Natural killer cell treated with Interleukin-12 subunit alpha and Interleukin-12 subunit beta and Interleukin-15 and Interleukin-18, amount 100 ng/mL, for 72 hours (primary cell): ENCODE measurements around the gene SLC18B1. TPM values are rescaled to one million over a fixed set of nuclear protein-coding genes. Genes with fewer than 3 reads are reported as not detected.
A peak's percentile ranks its signal among the peaks of the same experiment; 100 is the strongest.
"Not testable (repeated sequence)": the region's sequence is repeated elsewhere in the genome, so short reads cannot be mapped to it uniquely, and the experiment has no call there.

Experiments used
- ATAC-seq, 2 donors: fragments of 150-1000 bp; cut with Tn5 transposase in 1 of 2; sonication (Bioruptor Pico), chemical (Tn5 transposase) in 1 of 2; 2 replicates each; pipeline ENCODE4 v1.10.0; 2021
- DNase-seq: peaks from one replicate; pipeline ENCODE4 v3.0.0; 2022; ENCODE audit warnings: low spot score
- H3K27ac Mint-ChIP-seq, 2 donors: 1 replicate in 1 of 2; 2 replicates in 1 of 2; pipeline ENCODE4 v1.8.0; 2022; ENCODE audit warnings: mixed read lengths in 2 of 2, mild to moderate bottlenecking in 1 of 2, moderate library complexity in 1 of 2
- H3K27me3 Mint-ChIP-seq, 2 donors: 1 replicate in 1 of 2; 2 replicates in 1 of 2; pipeline ENCODE4 v1.8.0; 2022; ENCODE audit warnings: mixed read lengths in 2 of 2
- H3K36me3 Mint-ChIP-seq: one replicate; pipeline ENCODE4 v1.8.0; 2022; ENCODE audit warnings: mixed read lengths
- H3K4me1 Mint-ChIP-seq, 2 donors: 1 replicate in 1 of 2; 2 replicates in 1 of 2; pipeline ENCODE4 v1.8.0; 2022; ENCODE audit warnings: low read depth in 2 of 2, mixed read lengths in 2 of 2, mild to moderate bottlenecking in 1 of 2
- H3K4me3 Mint-ChIP-seq: one replicate; pipeline ENCODE4 v1.8.0; 2022; ENCODE audit warnings: mixed read lengths
- H3K9me3 Mint-ChIP-seq: 2 replicates; pipeline ENCODE4 v1.8.0; 2022; ENCODE audit warnings: mixed read lengths
- total RNA-seq, 2 donors: library from RNA; stranded (reverse); gene quantifications; one replicate each; pipeline ENCODE4 v1.2.3, GENCODE V29; 2022

SLC18B1 gene
- total RNA-seq, 2 donors from 2014 or later, result 2.9 to 5.6 TPM

- no peaks in the 10 kb centered on the region for H3K9me3 Mint-ChIP-seq
- H3K27ac Mint-ChIP-seq, result no peak overlapping the region
- no peak overlapping the region for H3K4me3 Mint-ChIP-seq
- no peaks in the 10 kb centered on the region for H3K4me1 Mint-ChIP-seq
- ATAC-seq (peak; percentile 61 to 81), DNase-seq (no peak)
- no peaks in the 10 kb centered on the region for H3K27me3 Mint-ChIP-seq
- H3K36me3 Mint-ChIP-seq, result no peaks in the 10 kb centered on the region
These were observed 17.6 kb downstream of the SLC18B1 start for GRCh38 chr6:132780770-132781371.

- not testable (repeated sequence) for H3K27ac Mint-ChIP-seq, DNase-seq, H3K27me3 Mint-ChIP-seq, ATAC-seq, H3K9me3 Mint-ChIP-seq, H3K36me3 Mint-ChIP-seq, H3K4me3 Mint-ChIP-seq, H3K4me1 Mint-ChIP-seq
These were observed 20.6 kb downstream of the SLC18B1 start for GRCh38 chr6:132777881-132778280.

GRCh38 chr6:132768051-132768517 is 30.4 kb downstream of the SLC18B1 start:
- H3K27ac Mint-ChIP-seq, result peak overlapping the region in 1 of 2 donors; percentile 26
- H3K4me3 Mint-ChIP-seq, result no peak overlapping the region
- DNase-seq, result peak; percentile 68
- H3K9me3 Mint-ChIP-seq, result no peaks in the 10 kb centered on the region
- no peaks in the 10 kb centered on the region for H3K36me3 Mint-ChIP-seq
- peaks cover 24 to 39% of the 10 kb centered on the region in 2 donors for H3K4me1 Mint-ChIP-seq
- peak; percentile 91 to 95 for ATAC-seq
- no peaks in the 10 kb centered on the region for H3K27me3 Mint-ChIP-seq

GRCh38 chr6:132765560-132765959 is 32.9 kb downstream of the SLC18B1 start:
- Mint-ChIP-seq H3K4me3 (no peak overlapping the region), H3K27ac (no peak overlapping the region), H3K9me3 (no peaks in the 10 kb centered on the region), H3K27me3 (no peaks in the 10 kb centered on the region), H3K36me3 (no peaks in the 10 kb centered on the region), H3K4me1 (peaks cover 30 to 56% of the 10 kb centered on the region in 2 donors)
- no peak for DNase-seq
- ATAC-seq, result no peak

DNA sequence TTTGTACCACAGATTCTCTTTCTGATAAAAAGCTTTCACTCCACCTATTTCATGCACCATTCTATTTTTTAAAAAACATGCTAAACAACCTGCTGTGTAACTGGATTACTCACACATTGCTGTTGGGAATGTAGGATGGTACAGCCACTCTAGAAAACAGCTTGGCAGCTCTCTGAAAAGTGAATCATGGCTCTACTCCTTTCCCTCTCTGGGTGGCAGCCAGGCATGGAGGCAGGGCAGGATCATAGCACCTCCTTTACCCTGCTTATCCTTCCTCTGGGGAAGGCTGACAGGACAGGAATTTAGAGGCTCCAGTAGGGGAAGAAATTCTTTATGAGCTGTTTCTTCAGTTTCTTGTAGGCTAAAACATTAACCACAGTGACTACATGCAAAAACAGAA is 34.1 kb downstream of the SLC18B1 start:
- Mint-ChIP-seq H3K4me1 (peaks cover 36 to 61% of the 10 kb centered on the region in 2 donors), H3K27me3 (no peaks in the 10 kb centered on the region), H3K4me3 (peak overlapping the region; percentile 80), H3K27ac (peak overlapping the region; percentile 68 to 86), H3K36me3 (no peaks in the 10 kb centered on the region), H3K9me3 (no peaks in the 10 kb centered on the region)
- DNase-seq (no peak), ATAC-seq (no peak)

GRCh38 chr6:132763269-132763668 is 35.2 kb downstream of the SLC18B1 start:
- peak; percentile 88 to 89 for ATAC-seq
- Mint-ChIP-seq H3K27ac (peak overlapping the region; percentile 68 to 86), H3K9me3 (no peaks in the 10 kb centered on the region), H3K36me3 (no peaks in the 10 kb centered on the region), H3K4me1 (peaks cover 33 to 55% of the 10 kb centered on the region in 2 donors), H3K4me3 (peak overlapping the region; percentile 80), H3K27me3 (no peaks in the 10 kb centered on the region)
- DNase-seq, result peak; percentile 72

DNA sequence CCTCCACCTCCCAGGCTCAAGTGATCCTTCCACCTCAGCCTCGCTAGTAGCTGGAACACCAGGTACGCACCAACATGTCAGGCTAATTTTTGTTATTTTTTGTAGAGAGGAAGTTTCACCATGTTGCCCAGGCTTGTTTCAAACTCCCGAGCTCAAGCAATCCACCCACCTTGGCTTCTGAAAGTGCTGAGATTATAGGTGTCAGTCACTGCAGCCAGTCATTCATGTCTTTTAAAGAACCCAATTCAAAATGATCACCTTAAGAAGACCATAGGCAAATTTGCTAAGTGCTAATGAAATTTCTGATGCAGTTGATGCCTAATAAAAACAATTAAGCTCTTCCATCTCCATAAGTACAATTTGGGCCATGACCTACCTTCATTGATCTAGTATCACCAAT is 38.2 kb downstream of the SLC18B1 start:
- H3K27ac Mint-ChIP-seq, result peak overlapping the region; percentile 32 to 53
- peaks cover 29 to 42% of the 10 kb centered on the region in 2 donors for H3K4me1 Mint-ChIP-seq
- H3K9me3 Mint-ChIP-seq, result no peaks in the 10 kb centered on the region
- peak overlapping the region; percentile 24 for H3K4me3 Mint-ChIP-seq
- ATAC-seq, result no peak
- no peaks in the 10 kb centered on the region for H3K27me3 Mint-ChIP-seq
- DNase-seq, result no peak
- H3K36me3 Mint-ChIP-seq, result peaks cover 4% of the 10 kb centered on the region

DNA sequence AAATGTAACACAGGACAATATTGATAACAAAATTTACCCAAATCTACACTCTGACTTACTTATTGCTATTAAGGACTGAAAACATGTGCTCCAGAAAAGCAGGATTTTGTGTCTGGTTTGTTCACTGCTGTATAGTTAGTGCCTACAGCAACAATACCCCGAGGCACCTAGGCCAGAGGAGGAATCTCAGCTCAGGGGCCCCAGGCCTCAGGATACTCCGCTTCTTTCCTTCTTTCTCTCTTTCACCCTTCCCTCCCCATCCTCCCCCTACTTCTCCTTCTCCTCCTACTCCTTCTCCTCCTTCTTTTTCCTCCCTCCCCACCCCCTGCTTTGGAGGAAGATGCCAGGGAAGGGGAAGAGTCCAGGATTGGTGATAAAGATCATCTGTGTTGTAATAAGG is 39.7 kb downstream of the SLC18B1 start:
- no peak overlapping the region for H3K4me3 Mint-ChIP-seq
- peaks cover 21 to 28% of the 10 kb centered on the region in 2 donors for H3K4me1 Mint-ChIP-seq
- H3K9me3 Mint-ChIP-seq, result no peaks in the 10 kb centered on the region
- no peak for ATAC-seq
- DNase-seq, result no peak
- H3K27me3 Mint-ChIP-seq, result no peaks in the 10 kb centered on the region
- H3K36me3 Mint-ChIP-seq, result peaks cover 4% of the 10 kb centered on the region
- no peak overlapping the region for H3K27ac Mint-ChIP-seq

- H3K36me3 Mint-ChIP-seq, result peaks cover 40% of the 10 kb centered on the region
- H3K27me3 Mint-ChIP-seq, result no peaks in the 10 kb centered on the region
- H3K27ac Mint-ChIP-seq, result peak overlapping the region; percentile 92 to 93
- ATAC-seq (no peak), DNase-seq (no peak)
- no peaks in the 10 kb centered on the region for H3K9me3 Mint-ChIP-seq
- H3K4me1 Mint-ChIP-seq, result peaks cover 36 to 45% of the 10 kb centered on the region in 2 donors
- no peak overlapping the region for H3K4me3 Mint-ChIP-seq
These were observed 46.2 kb downstream of the SLC18B1 start for GRCh38 chr6:132752255-132752654.

- ATAC-seq, result peak in 1 of 2 donors; percentile 69
- peaks cover 43% of the 10 kb centered on the region for H3K36me3 Mint-ChIP-seq
These were observed 46.6 kb downstream of the SLC18B1 start for GRCh38 chr6:132751828-132752227.

DNA sequence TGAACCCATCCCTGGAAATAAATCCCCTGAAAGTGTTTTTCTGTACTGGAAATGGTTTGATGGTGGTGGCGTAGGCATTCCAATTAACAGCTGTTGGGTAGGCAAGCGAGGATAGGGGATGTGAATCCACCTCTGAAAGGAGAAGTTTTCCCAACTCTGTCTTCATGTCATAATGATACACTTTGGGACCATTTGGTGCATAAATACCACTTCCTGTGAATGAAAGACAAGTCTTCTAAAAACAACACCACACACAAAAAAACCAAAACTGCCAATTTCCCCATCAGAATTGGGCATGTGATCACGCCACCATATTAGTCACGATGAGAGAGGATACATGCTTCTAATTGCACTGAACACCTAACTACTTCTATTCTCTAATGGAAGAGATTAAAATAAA is 47.1 kb downstream of the SLC18B1 start:
- Mint-ChIP-seq H3K36me3 (peaks cover 49% of the 10 kb centered on the region), H3K4me3 (peak overlapping the region; percentile 69), H3K4me1 (peaks cover 43 to 53% of the 10 kb centered on the region in 2 donors), H3K9me3 (no peaks in the 10 kb centered on the region), H3K27ac (peak overlapping the region; percentile 92 to 93), H3K27me3 (no peaks in the 10 kb centered on the region)
- DNase-seq, result no peak
- ATAC-seq, result peak; percentile 71 to 72

More at GRCh38 chr6:132751828-132752227, 46.6 kb downstream of the SLC18B1 start:
- H3K27ac Mint-ChIP-seq, result peak overlapping the region; percentile 92 to 93
- DNase-seq, result no peak
- peaks cover 38 to 48% of the 10 kb centered on the region in 2 donors for H3K4me1 Mint-ChIP-seq
- no peaks in the 10 kb centered on the region for H3K27me3 Mint-ChIP-seq
- peak overlapping the region; percentile 69 for H3K4me3 Mint-ChIP-seq
- H3K9me3 Mint-ChIP-seq, result no peaks in the 10 kb centered on the region

- H3K4me1 Mint-ChIP-seq, result peaks cover 48 to 60% of the 10 kb centered on the region in 2 donors
- DNase-seq (no peak), ATAC-seq (no peak)
- peak overlapping the region; percentile 92 to 93 for H3K27ac Mint-ChIP-seq
- H3K27me3 Mint-ChIP-seq, result no peaks in the 10 kb centered on the region
- no peaks in the 10 kb centered on the region for H3K9me3 Mint-ChIP-seq
- peak overlapping the region; percentile 69 for H3K4me3 Mint-ChIP-seq
- peaks cover 50% of the 10 kb centered on the region for H3K36me3 Mint-ChIP-seq
These were observed 47.8 kb downstream of the SLC18B1 start for GRCh38 chr6:132750455-132751248.

DNA sequence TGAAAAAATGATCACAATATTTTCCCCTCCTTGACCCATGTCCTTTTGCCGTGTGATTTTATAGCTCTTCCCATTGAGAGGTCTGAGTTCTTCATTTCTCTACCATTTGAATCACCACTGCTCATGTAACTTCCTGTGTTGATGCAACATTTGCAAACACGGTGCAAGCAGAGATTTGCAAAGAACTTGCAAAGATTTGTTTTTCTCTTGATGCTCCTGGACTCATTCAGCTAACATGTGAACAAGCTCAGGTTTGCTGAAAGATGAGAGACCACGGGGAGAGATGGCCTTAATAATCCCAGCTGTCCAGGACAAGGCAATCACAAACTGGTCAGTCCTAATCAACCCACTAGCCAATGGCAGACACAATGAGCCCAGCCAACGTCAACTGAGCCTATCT is 49.3 kb downstream of the SLC18B1 start:
- Mint-ChIP-seq H3K9me3 (peaks cover 4% of the 10 kb centered on the region), H3K36me3 (peaks cover 62% of the 10 kb centered on the region), H3K27me3 (no peaks in the 10 kb centered on the region), H3K4me3 (peak overlapping the region; percentile 69), H3K27ac (peak overlapping the region; percentile 92 to 93), H3K4me1 (peaks cover 57 to 74% of the 10 kb centered on the region in 2 donors)
- DNase-seq (no peak), ATAC-seq (peak; percentile 56 to 58)

GRCh38 chr6:132748446-132748845 is 50.0 kb downstream of the SLC18B1 start:
- ATAC-seq (no peak), DNase-seq (no peak)
- no peaks in the 10 kb centered on the region for H3K27me3 Mint-ChIP-seq
- peaks cover 4% of the 10 kb centered on the region for H3K9me3 Mint-ChIP-seq
- peaks cover 62% of the 10 kb centered on the region for H3K36me3 Mint-ChIP-seq
- H3K4me1 Mint-ChIP-seq, result peaks cover 60 to 75% of the 10 kb centered on the region in 2 donors
- H3K27ac Mint-ChIP-seq, result peak overlapping the region; percentile 92 to 93
- peak overlapping the region; percentile 23 for H3K4me3 Mint-ChIP-seq
